Stimulated activated CD8-positive, alpha-beta memory T cell treated with anti-CD3 and anti-CD28 coated beads, Interleukin-15, amount 100 ng/mL, for 24 hours (primary cell): ENCODE measurements around the gene FOXK1.
A peak's percentile ranks its signal among the peaks of the same experiment; 100 is the strongest.
"Not testable (repeated sequence)": the region's sequence is repeated elsewhere in the genome, so short reads cannot be mapped to it uniquely, and the experiment has no call there.

Source experiments
- DNase-seq: peaks from one replicate; pipeline ENCODE4 v3.0.0-alpha.2; 2020; ENCODE audit warnings: low read depth

The FOXK1 gene

DNA sequence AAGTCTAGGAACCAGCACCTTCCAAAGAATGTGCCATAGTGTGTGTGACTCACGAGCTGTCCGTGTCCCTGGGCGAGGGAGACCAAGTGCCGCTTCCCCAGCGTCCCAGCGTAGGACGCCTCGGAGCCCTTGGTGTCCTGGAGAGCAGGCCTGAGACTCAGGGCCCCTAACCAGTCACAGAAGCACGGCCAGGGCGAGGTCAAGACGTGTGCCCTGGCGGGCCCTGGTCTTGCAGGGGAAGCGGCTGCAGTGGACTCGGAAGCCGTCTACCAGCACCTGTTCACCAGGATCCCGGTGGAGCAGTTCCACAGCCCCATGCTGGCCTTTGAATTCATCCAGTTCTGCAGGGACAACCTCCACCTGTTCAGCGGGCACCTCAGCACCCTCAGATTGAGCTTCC lies 103.9 kb downstream of the FOXK1 start:
- no peak for DNase-seq

DNA sequence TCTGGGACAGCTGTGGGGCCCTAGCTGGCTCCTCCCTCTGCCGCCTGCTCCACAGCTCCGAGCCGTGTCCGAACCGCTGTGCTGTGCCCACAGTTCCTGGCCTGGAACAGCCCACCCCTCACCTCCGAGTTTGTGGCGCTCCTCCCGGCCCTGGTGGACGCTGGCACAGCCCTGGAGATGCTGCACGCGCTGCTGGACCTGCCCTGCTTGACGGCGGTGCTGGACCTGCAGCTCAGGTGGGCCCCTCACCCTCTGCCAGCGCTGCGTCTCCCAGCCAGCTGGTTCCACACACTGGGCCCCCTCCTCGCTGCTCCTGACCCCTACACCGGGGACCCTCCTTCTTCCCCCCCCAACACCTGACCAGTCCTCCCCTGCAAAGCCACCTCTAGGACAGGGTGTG lies 105.4 kb downstream of the FOXK1 start:
- DNase-seq, result no peak

GRCh38 chr7:4787947-4788626 lies 106.0 kb downstream of the FOXK1 start:
- DNase-seq, result no peak

DNA sequence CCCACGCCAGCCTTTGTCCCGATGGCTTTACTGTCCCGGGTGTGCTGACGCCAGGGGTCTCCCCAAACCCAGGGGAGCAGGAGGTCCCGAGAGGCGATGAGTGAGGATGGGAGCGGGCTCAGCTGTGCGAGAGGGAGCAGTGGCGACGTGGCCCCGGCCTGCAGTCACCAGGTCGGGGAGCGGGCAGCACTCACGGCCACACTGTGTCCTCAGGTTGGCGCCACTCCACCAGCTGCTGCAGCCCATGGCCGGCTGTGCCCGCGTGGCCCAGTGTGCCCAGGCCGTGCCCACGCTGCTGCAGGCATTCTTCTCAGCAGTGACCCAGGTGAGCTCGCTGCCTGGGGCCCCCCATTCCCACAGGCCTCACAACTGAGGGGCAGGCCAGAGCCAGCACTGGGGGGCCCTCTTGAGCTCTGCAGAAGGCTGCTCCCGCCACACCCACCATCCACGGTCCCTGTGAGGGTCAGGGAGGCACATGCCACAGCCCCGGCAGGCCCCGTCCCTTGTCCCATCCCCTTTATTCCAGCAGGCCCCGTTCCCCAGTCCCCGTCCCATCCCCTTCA lies 106.6 kb downstream of the FOXK1 start:
- DNase-seq, result no peak

DNA sequence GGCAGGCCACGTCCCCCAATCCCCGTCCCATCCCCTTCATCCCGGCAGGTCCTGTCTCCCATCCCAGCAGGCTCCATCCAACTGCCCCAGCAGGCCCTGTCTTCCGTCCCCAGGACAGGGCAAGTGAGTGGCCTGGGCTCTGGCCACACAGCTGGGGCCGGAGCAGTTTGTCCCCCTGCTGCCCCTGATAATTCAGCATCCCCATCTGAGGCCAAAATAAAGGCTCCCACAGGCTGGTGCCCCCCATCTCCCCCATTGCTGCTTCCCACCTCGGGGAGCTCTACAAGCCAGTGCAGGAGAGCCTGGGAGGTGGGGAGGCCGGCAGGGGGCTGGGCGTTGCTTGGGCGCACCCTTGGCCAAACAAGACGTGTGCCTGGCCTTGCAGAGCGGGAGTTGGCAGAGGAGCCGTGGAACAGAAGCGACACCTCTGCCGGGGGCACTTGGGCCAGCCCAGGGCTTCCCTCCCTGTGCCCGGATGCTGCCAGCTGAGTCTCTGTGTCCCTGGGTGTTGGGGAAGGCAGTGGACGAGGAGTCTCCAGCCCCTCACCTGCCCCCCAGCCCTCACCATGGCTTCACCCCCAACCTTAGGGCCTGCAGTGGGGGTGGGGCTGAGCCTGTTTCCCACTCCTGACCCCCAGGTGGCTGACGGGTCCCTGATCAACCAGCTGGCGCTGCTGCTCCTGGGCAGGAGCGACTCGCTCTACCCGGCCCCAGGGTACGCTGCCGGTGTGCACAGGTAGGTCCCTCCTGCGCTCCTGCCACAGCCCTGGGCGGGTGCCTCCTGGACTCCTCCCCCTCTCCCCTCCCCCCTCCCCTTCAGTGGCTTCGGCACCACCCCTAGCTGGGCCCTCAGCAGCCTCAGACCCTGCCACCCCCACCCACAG lies 107.3 kb downstream of the FOXK1 start:
- no peak for DNase-seq

DNA sequence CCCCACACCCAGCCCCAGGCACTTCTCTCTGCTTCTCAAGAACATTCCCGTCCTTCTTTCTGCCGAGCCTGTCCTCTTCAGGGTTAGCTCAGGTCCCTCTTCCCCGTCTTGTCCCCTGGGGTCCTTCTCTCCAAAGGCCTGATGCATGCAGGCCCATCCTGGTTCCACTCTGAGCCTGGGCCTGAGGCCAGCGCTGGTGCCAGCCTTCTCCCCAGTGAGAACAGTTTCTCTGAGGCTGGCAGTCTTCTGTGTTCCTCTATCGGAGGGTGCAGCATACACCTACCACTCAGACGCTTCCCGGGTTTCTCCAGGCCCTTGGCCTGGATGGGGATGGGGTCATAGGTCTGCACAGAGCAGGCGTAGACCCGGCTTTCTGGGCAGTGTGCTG lies 108.0 kb downstream of the FOXK1 start:
- DNase-seq, result no peak

DNA sequence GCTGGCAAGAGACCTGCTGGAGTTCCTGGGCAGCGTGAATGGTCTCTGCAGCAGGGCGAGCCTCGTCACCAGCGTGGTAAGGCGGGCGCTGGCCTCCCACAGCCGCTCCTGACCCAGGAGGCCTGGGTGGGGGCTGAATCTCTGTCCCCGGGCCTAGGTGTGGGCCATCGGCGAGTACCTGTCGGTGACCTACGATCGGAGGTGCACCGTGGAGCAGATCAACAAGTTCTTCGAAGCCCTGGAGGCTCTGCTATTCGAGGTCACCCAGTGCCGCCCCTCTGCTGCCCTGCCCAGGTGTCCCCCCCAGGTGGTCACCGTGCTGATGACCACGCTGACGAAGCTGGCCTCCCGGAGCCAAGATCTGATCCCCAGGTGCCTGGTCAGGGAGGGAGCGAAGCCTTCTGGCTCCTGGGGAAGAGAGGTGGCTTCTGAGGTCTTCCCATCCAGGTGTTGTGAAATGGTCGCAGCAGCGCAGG lies 108.5 kb downstream of the FOXK1 start:
- DNase-seq, result no peak

DNA sequence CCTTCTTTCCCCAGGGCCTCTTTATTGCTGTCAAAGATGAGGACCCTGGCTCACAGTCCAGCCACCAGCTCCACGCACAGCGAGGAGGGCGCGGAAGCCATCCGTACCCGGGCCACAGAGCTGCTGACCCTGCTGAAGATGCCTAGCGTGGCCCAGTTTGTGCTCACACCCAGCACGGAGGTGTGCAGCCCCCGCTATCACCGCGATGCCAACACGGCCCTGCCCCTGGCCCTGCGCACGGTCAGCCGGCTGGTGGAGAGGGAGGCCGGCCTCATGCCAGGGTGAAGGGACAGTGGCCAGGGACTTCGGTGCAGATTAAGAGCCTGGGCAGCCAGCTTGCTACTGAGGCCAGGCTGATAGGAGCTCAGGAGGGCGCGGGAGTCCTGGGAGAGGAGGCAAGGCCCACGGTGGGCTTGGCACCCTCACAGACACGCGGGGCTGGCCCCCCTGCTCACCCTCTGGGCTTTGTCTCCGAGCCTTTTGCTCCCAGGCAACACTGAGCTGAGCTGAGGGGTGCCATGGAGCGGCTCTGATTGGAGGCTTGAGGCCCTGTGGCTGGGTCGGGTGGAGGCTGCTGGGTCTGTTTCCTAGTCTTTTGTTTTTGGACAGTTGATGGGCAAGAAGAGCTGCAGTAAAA lies 109.1 kb downstream of the FOXK1 start:
- DNase-seq, result no peak

- DNase-seq, result peak; percentile 64
Observed at GRCh38 chr7:4791738-4792536, 109.8 kb downstream of the FOXK1 start.

GRCh38 chr7:4792537-4793126 lies 110.5 kb downstream of the FOXK1 start:
- DNase-seq, result no peak

DNA sequence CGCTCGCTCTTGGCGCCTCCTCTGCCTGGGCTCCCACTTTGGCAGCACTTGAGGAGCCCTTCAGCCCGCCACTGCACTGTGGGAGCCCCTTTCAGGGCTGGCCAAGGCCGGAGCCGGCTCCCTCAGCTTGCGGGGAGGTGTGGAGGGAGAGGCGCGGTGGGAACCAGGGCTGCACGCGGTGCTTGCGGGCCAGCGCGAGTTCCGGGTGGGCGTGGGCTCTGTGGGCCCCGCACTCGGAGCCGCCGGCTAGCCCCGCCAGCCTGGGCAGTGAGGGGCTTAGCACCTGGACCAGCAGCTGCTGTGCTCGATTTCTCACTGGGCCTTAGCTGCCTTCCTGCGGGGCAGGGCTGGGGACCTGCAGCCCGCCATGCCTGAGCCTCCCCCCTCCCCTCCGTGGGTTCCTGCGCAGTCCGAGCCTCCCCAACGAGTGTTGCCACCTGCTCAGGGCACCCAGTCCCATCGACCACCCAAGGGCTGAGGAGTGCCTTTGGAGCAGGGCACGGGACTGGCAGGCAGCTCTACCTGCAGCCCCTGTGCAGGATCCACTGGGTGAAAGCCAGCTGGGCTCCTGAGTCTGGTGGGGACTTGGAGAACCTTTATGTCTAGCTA lies 111.4 kb downstream of the FOXK1 start:
- DNase-seq, result not testable (repeated sequence)

- DNase-seq, result not testable (repeated sequence)
Observed at GRCh38 chr7:4794171-4794570, 112.1 kb downstream of the FOXK1 start.

DNA sequence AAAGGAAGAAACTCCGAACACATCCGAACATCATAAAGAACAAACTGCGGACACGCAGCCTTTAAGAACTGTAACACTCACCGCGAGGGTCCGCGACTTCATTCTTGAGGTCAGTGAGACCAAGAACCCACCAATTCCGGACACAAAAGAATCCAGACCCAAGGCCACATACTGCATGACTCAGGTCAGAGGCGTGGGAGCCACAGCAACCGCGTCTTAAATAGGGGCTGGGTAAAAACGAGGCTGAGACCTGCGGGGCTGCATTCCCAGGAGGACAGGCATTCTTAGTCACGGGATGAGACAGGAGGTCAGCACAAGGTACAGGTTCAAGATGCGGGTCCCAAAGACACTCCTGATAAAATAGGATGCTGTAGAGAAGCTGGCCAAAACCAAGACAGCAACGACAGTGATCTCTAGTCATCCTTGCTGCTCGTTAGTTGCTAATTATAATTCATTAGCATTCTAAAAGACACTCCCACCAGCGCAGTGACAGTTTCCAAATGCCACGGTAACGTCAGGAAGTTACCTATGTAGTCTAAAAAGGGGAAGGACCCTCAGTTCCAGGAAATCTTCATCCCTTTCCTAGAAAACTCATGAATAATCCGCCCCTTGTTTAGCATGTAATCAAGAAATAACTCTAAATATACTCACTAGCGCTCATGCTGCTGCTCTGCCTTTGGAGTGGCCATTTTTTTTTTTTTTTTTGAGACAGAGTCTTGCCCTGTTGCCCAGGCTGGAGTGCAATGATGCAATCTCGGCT lies 112.7 kb downstream of the FOXK1 start:
- DNase-seq, result no peak

DNA sequence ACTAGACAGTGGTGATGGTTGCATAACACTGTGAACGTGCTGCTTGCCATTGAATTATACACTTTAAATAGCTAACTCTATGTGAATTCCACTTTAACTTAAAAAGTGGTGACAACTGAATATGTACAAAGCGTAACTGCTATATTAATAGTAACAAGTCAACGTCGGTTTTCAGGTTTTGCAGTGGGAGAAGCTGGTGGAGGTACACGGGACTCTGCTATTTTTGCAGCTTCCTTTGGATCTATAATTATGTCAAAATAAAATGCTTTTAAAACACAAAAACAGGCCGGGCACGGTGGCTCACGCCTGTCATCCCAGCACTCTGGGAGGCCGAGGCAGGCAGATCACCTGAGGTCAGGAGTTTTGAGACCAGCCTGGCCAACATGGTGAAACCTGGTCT lies 114.4 kb downstream of the FOXK1 start:
- DNase-seq, result no peak

DNA sequence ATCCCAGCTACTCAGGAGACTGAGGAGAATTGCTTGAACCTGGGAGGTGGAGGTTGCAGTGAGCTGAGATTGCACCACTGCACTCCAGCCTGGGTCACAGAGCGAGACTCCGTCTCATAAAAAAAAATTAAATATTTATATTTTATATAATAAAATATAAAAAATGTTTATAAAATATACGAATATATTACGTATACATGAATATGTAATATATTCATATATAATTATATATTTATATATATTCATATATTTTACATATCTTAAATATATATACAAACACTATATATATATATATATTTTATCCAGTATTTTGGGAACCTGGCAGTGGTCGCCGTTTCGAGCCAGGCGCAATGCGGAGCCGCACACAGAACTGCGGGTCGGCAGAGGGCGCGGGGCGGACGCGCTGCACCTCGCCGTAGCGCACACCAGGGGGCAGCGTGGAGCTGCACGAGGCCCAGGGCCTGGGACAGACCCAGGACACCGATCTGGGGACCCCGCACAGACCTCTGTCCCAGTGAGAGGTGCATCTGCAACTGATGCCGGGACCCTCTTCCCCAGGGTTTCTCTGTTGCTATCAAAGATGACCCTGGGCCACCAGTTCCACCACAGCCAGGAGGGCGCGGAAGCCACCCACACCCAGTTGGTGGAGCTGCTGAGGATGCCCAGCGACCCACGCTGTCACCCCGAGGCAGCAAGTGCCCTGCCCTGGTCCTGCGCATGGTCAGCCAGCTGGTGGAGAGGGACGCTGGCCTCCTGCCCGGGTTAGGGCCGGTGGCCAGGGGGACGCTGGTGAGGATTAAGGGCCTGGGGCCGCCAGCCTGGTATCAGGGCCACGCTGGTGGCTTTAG lies 116.0 kb downstream of the FOXK1 start:
- peak; percentile 65 for DNase-seq

GRCh38 chr7:4798706-4799235 lies 116.7 kb downstream of the FOXK1 start:
- DNase-seq, result no peak

DNA sequence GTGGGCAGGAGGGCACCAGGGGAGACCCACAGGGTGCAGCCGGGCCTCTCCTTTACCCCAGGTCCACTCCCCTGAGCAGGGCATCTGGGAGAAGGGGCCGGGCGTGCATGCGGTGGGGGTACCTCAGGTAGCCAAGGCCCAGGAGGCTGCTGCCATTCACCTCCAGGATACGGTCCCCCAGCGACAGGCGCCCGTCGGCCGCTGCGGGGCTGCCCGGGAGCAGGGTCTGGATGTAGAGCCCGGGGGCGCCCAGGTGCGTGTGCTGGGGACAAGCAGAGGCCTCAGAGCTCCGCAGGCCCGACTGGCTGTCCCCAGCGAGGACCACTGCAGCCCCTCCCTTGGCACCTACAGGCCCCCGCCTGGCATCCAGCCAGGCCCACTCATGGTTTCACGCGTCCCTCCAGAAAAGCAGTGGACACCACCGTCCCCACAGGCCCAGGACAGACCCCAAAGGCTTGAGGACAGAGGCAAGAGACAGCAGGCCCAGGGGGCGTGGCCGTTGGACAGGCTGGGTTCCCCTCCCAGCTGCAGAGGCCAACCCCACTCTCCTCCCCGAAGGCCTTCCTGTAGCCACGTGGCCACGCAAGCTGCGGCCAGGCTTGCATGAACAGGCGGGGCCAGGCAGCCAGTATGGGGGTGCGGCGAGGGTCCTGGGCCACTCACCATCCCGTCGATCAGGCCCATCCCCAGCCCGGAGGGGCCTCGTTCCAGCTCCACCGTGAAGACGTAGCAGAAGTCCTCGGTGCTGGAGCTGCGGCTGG lies 117.6 kb downstream of the FOXK1 start:
- DNase-seq, result no peak

DNA sequence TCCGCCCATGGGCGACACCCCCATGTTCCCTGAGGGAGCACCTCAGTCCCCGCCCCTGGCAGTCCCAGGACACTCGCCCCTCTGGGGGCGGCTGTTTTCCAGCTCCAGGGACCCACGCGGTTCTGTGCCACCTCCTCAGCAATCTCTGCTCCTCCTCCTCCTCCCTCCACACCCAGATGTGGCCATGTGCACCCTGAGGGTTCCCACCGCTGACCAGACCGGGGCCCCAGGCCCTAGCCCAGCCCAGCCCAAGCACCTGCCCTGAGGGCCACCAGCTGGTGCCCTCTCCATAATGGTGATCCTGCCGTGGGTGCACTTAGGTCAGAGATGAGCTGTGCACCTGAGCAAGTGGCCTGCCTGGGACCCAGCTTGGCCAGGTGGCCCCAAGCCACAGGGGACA lies 118.4 kb downstream of the FOXK1 start:
- no peak for DNase-seq
